Brain microvascular endothelial cell (primary cell): Measurements from ENCODE around the gene SEMA5A.
A peak's percentile ranks its signal among the peaks of the same experiment; 100 is the strongest.

ENCODE experiments used
- DNase-seq: peaks from one replicate; pipeline ENCODE4 v3.0.0-alpha.2; 2020
- H3K27ac ChIP-seq: fragments of 250-450 bp; sonication (Bioruptor Pico); 2 replicates; pipeline ENCODE4 v1.5.1; 2020; ENCODE audit warnings: mild to moderate bottlenecking, moderate library complexity
- H3K27me3 ChIP-seq: fragments of 250-450 bp; sonication (Bioruptor Pico); replicated peaks from 2 replicates; pipeline ENCODE4 v1.5.1; 2020; ENCODE audit warnings: mild to moderate bottlenecking
- H3K36me3 ChIP-seq: fragments of 250-450 bp; sonication (Bioruptor Pico); replicated peaks from 2 replicates; pipeline ENCODE4 v1.5.1; 2020; ENCODE audit warnings: mild to moderate bottlenecking
- H3K4me3 ChIP-seq: 2 replicates; pipeline ENCODE4 v1.5.1; 2011; ENCODE audit warnings: low read depth, mild to moderate bottlenecking, control low read depth, low read length, moderate library complexity
- in situ Hi-C: cut with HindIII; loops from 2 replicates; pipeline ENCODE4 v1.10.0; 2017; ENCODE audit warnings: low sequenced_read_pairs, low pct_ligation_motif_present
- TF ChIP-seq, protein P1 (sequence below): IDR thresholded peaks from 2 replicates; pipeline ENCODE4 v1.5.1; 2011; ENCODE audit warnings: low read depth, mild to moderate bottlenecking, moderate library complexity, low read length, control low read depth, inconsistent platforms; ENCODE audit errors: missing control alignments

SEMA5A gene

DNA sequence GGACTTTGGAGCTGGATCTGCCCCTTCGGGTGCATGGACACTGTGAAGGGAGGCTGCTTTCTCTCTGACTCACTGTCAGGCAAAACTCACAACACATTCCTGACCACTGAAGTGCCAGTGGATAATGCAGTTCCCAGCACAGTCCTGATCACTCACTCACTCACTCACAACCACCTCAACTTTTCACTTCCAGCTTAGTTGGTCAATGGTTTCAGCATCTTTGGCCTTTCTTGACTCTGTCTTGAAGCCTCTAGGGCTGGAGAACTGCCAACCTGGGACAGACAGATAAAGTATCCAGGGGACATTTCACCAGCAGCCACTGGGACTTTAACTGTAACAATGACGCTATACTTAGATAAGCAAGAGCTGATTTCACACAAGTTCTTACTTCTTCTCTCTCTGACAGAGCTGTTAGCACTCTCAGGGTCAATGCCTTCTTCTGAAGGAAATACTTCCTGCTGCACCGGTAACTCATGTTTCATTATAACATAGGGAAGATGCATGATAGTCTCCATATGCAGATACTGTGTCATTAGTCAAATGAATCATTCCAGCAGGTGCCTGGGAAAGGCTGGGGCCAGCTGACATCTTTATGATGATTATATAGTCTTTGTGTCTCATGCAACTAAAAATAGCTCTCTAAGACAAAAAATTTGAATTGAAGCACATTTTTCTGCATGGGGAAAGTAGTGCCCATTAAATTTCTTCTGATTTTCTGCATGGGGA is 499.0 kb downstream of the SEMA5A start:
- Histone ChIP-seq H3K27me3 (no peaks in the 10 kb centered on the region), H3K36me3 (peaks cover 6% of the 10 kb centered on the region), H3K4me3 (no peak overlapping the region), H3K27ac (peak overlapping the region; percentile 98)
- TF ChIP-seq, protein P1, sequence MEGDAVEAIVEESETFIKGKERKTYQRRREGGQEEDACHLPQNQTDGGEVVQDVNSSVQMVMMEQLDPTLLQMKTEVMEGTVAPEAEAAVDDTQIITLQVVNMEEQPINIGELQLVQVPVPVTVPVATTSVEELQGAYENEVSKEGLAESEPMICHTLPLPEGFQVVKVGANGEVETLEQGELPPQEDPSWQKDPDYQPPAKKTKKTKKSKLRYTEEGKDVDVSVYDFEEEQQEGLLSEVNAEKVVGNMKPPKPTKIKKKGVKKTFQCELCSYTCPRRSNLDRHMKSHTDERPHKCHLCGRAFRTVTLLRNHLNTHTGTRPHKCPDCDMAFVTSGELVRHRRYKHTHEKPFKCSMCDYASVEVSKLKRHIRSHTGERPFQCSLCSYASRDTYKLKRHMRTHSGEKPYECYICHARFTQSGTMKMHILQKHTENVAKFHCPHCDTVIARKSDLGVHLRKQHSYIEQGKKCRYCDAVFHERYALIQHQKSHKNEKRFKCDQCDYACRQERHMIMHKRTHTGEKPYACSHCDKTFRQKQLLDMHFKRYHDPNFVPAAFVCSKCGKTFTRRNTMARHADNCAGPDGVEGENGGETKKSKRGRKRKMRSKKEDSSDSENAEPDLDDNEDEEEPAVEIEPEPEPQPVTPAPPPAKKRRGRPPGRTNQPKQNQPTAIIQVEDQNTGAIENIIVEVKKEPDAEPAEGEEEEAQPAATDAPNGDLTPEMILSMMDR, result no peak
- DNase-seq, result peak; percentile 100
- in situ Hi-C loops, result no loop called here

DNA sequence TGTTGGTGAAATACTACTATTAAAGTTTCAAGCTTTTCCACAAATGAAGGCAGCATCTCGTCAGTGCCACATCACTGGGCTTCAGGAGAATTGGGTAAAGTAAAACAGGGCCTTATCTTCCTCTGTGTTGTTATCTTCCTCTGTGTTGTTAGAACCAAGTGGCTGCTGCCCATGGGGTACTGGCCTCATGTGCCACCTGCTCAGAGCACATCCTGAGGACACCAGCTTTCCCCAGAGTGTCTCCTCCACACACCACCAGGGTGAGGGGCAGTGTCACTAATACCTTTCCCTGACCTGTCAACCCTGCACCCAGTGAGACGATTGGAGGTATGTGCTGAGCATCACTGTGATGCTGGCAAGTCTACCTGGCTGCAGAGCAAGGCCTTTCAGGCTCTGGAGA is 499.9 kb downstream of the SEMA5A start:
- Histone ChIP-seq H3K27me3 (no peaks in the 10 kb centered on the region), H3K27ac (peak overlapping the region; percentile 98), H3K4me3 (no peak overlapping the region), H3K36me3 (peaks cover 6% of the 10 kb centered on the region)
- no peak for DNase-seq
- TF ChIP-seq, protein P1, result no peak
- in situ Hi-C loops, result no loop called here

DNA sequence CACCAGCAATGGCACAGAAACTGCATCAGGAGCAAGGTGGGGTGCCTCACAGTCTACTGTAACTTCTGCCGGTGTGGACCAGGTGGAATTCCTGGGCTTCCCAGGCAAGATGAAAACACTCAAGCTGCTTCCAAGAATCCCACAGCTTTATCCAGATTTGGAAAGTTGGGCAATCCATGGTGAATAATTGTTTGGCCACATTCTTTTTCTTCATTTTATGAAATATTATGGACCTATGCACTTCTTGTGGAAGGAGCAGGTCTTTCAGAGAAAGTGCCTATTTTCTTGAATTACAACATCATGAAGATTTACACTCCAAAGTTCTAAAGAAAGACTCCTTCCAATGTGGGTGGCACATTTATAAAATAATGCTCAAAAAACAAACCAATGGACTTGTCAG is 503.6 kb downstream of the SEMA5A start:
- TF ChIP-seq, protein P1, result no peak
- Histone ChIP-seq H3K27me3 (no peaks in the 10 kb centered on the region), H3K4me3 (no peak overlapping the region), H3K27ac (no peak overlapping the region), H3K36me3 (peaks cover 6% of the 10 kb centered on the region)
- DNase-seq, result no peak
- in situ Hi-C loops, result no loop called here

DNA sequence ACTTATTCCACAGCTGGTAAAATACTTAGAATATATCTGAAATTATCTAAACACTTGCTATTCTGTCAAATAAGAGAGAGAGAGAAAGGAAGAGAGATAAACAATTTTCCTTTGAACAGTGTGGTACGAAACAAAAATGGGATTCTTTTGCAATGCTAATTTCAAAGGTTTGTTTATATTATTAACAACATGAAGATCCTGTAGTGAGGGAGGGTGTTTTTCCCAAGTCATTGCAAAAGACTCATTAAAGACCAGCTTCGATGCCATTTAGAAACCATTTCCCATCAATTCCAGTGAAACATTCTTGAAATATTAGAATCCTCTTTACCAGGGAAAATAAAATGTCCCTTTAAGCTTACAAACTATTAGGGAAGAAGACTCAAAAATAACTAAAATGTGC is 505.4 kb downstream of the SEMA5A start:
- no peak overlapping the region for H3K4me3 ChIP-seq
- no peaks in the 10 kb centered on the region for H3K27me3 ChIP-seq
- TF ChIP-seq, protein P1, result no peak
- in situ Hi-C loops, result no loop called here
- H3K27ac ChIP-seq, result no peak overlapping the region
- H3K36me3 ChIP-seq, result peaks cover 6% of the 10 kb centered on the region
- DNase-seq, result no peak

DNA sequence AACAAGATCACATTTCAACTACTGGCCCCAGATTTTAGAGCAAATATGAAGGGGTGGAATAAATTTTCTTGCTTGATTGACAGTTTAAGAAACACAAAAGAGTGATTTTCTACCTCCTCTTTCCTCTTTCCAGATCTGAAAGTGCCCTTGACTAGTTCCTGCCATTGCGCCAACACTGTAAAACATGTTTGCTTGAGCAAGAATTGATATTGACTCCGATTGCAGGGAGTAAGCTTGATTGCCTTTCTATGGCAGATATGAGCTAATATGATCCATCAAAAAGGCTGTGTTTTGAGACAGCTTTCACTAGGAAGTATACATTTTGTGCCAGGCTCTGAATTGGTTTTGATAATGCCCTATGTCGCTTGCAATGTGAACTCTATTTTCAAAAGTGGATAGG is 508.8 kb downstream of the SEMA5A start:
- TF ChIP-seq, protein P1, result no peak
- in situ Hi-C loops, result no loop called here
- no peak overlapping the region for H3K27ac ChIP-seq

DNA sequence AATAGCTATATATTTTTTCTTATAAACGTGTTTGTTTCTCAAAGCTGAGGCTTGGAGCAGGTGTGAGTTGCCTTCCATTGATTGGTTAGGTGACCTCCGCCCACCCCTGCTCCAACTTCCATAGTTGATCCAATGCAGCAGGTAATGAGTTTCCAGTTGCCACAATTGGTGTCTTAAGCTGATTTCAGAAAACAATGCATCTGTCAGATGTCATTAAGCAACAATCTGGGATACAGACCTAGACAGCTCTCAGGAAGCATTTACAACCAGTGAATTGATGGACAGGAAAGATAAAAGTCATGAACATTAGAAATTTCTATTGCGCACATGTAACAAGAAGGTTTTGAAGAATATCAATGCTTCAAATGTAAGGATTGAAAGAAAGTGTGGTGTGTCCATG is 510.5 kb downstream of the SEMA5A start:
- in situ Hi-C loops, result no loop called here
- DNase-seq, result no peak
- Histone ChIP-seq H3K27ac (peak overlapping the region; percentile 43), H3K27me3 (no peaks in the 10 kb centered on the region), H3K36me3 (no peaks in the 10 kb centered on the region), H3K4me3 (no peak overlapping the region)
- TF ChIP-seq, protein P1, result no peak

More for the DNA sequence above, 508.8 kb downstream of the SEMA5A start:
- H3K27me3 ChIP-seq, result no peaks in the 10 kb centered on the region
- no peak for DNase-seq
- H3K36me3 ChIP-seq, result no peaks in the 10 kb centered on the region
- H3K4me3 ChIP-seq, result no peak overlapping the region
